Naive B cell (primary cell): ENCODE results near the gene GUF1. TPM values are rescaled to one million over a fixed set of nuclear protein-coding genes. Genes with fewer than 3 reads are reported as not detected.

Source experiments
- ATAC-seq, 2 donors: fragments of 150-1000 bp; cut with Tn5 transposase; 2 replicates each; pipeline ENCODE4 v1.10.0; 2021; ENCODE audit warnings: low read depth in 2 of 2, mild to moderate bottlenecking in 2 of 2, moderate library complexity in 2 of 2
- DNase-seq: peaks from one replicate; pipeline ENCODE4 v3.0.0; 2022
- H3K27ac Mint-ChIP-seq, 6 donors: one replicate each; pipeline ENCODE4 v1.8.0; 2020 to 2022; ENCODE audit warnings: mild to moderate bottlenecking in 6 of 6, mixed read lengths in 6 of 6, moderate library complexity in 5 of 6, inconsistent platforms in 2 of 6
- H3K27me3 Mint-ChIP-seq, 3 donors: one replicate each; pipeline ENCODE4 v1.8.0; 2021 to 2022; ENCODE audit warnings: mixed read lengths in 3 of 3, mild to moderate bottlenecking in 1 of 3
- H3K36me3 Mint-ChIP-seq, 2 donors: one replicate each; pipeline ENCODE4 v1.8.0; 2020 to 2022; ENCODE audit warnings: mixed read lengths in 2 of 2, inconsistent platforms in 1 of 2, mild to moderate bottlenecking in 1 of 2
- H3K4me1 Mint-ChIP-seq, 3 donors: one replicate each; pipeline ENCODE4 v1.8.0; 2020 to 2022; ENCODE audit warnings: mixed read lengths in 3 of 3, inconsistent platforms in 1 of 3, mild to moderate bottlenecking in 1 of 3, moderate library complexity in 1 of 3
- H3K4me3 Mint-ChIP-seq, 8 donors: one replicate each; pipeline ENCODE4 v1.8.0; 2020 to 2022; ENCODE audit warnings: mild to moderate bottlenecking in 8 of 8, mixed read lengths in 8 of 8, moderate library complexity in 8 of 8, inconsistent platforms in 2 of 8
- H3K9me3 Mint-ChIP-seq, 7 donors: one replicate each; pipeline ENCODE4 v1.8.0; 2020 to 2022; ENCODE audit warnings: mixed read lengths in 7 of 7, mild to moderate bottlenecking in 5 of 7, inconsistent platforms in 2 of 7, moderate library complexity in 1 of 7
- polyA plus RNA-seq, 6 donors: library from polyadenylated mRNA; unstranded; fragments of 300-500 nt; fragmentation: Illumina TruSeq; gene quantifications; one replicate each; pipeline ENCODE4 v1.2.3, GENCODE V29; 2021; ENCODE audit warnings: low read depth in 6 of 6

GUF1 gene
- polyA plus RNA-seq, result 10 to 100 TPM in 5 of 6 donors, 1 to 10 TPM in 1; 6.6 to 19.6 (median 14.4) TPM

- H3K27ac Mint-ChIP-seq, result peak within 1 kb of the TSS; percentile 97 to 100 (median 99)
- H3K4me1 Mint-ChIP-seq, result peaks cover 16 to 19% (median 16%) of the 10 kb centered on the region in 3 donors
- H3K4me3 Mint-ChIP-seq, result peak within 1 kb of the TSS; percentile 92 to 100 (median 98)
- no peaks in the 10 kb centered on the region for H3K9me3 Mint-ChIP-seq
- H3K36me3 Mint-ChIP-seq, result no peaks in the 10 kb centered on the region
- peak; percentile 89 to 90 for ATAC-seq
- DNase-seq, result peak; percentile 90
- no peaks in the 10 kb centered on the region for H3K27me3 Mint-ChIP-seq
Measured at GRCh38 chr4:44678094-44679041, at the start of gene GUF1. GUF1 (plus strand) TSS chr4:44678420; CDS start chr4:44678623, 203 bp downstream.

GRCh38 chr4:44629280-44629866 lies 48.8 kb upstream of the GUF1 start:
- H3K27me3 Mint-ChIP-seq, result no peaks in the 10 kb centered on the region
- no peak overlapping the region for H3K4me3 Mint-ChIP-seq
- peak overlapping the region in 2 of 6 donors; percentile 17 to 52 for H3K27ac Mint-ChIP-seq
- DNase-seq (peak; percentile 23), ATAC-seq (peak; percentile 81 to 85)
- no peaks in the 10 kb centered on the region for H3K36me3 Mint-ChIP-seq
- H3K4me1 Mint-ChIP-seq, result peaks cover 0 to 5% (median 0%) of the 10 kb centered on the region in 3 donors
- H3K9me3 Mint-ChIP-seq, result no peaks in the 10 kb centered on the region

GRCh38 chr4:44632089-44632488 lies 46.1 kb upstream of the GUF1 start:
- no peak overlapping the region for H3K27ac Mint-ChIP-seq
- H3K27me3 Mint-ChIP-seq, result peaks cover 0 to 12% (median 5%) of the 10 kb centered on the region in 3 donors
- H3K36me3 Mint-ChIP-seq, result no peaks in the 10 kb centered on the region
- ATAC-seq (no peak), DNase-seq (no peak)
- H3K4me3 Mint-ChIP-seq, result no peak overlapping the region
- peaks cover 0 to 5% (median 0%) of the 10 kb centered on the region in 3 donors for H3K4me1 Mint-ChIP-seq
- H3K9me3 Mint-ChIP-seq, result no peaks in the 10 kb centered on the region

- peaks cover 0 to 5% (median 0%) of the 10 kb centered on the region in 3 donors for H3K4me1 Mint-ChIP-seq
- no peak for ATAC-seq
- DNase-seq, result no peak
- H3K36me3 Mint-ChIP-seq, result no peaks in the 10 kb centered on the region
- H3K9me3 Mint-ChIP-seq, result no peaks in the 10 kb centered on the region
- no peak overlapping the region for H3K27ac Mint-ChIP-seq
- H3K4me3 Mint-ChIP-seq, result no peak overlapping the region
- H3K27me3 Mint-ChIP-seq, result peaks cover 0 to 12% (median 5%) of the 10 kb centered on the region in 3 donors
Measured at GRCh38 chr4:44632733-44633132, 45.5 kb upstream of the GUF1 start.

GRCh38 chr4:44638091-44638490 lies 40.1 kb upstream of the GUF1 start:
- no peak for DNase-seq
- peaks cover 5 to 7% of the 10 kb centered on the region in 2 donors for H3K36me3 Mint-ChIP-seq
- ATAC-seq, result no peak
- H3K4me1 Mint-ChIP-seq, result no peaks in the 10 kb centered on the region
- no peak overlapping the region for H3K4me3 Mint-ChIP-seq
- no peak overlapping the region for H3K27ac Mint-ChIP-seq
- H3K27me3 Mint-ChIP-seq, result peaks cover 0 to 18% (median 11%) of the 10 kb centered on the region in 3 donors
- H3K9me3 Mint-ChIP-seq, result peaks cover 5 to 8% (median 6%) of the 10 kb centered on the region in 7 donors

GRCh38 chr4:44646151-44646550 lies 32.1 kb upstream of the GUF1 start:
- ATAC-seq, result no peak
- DNase-seq, result no peak
- H3K36me3 Mint-ChIP-seq, result peaks cover 18 to 20% of the 10 kb centered on the region in 2 donors
- H3K27ac Mint-ChIP-seq, result no peak overlapping the region
- H3K27me3 Mint-ChIP-seq, result peaks cover 7 to 19% (median 10%) of the 10 kb centered on the region in 3 donors
- H3K4me1 Mint-ChIP-seq, result no peaks in the 10 kb centered on the region
- no peak overlapping the region for H3K4me3 Mint-ChIP-seq
- peaks cover 5 to 31% (median 23%) of the 10 kb centered on the region in 7 donors for H3K9me3 Mint-ChIP-seq

GRCh38 chr4:44651425-44651824 lies 26.8 kb upstream of the GUF1 start, which contains the start of gene YIPF7:
YIPF7 (minus strand) TSS chr4:44651625; CDS start chr4:44650100, 1,525 bp downstream.
- Mint-ChIP-seq H3K36me3 (no peaks in the 10 kb centered on the region), H3K4me3 (no peak within 1 kb of the TSS), H3K27ac (no peak within 1 kb of the TSS), H3K4me1 (no peaks in the 10 kb centered on the region), H3K27me3 (peaks cover 14 to 35% (median 19%) of the 10 kb centered on the region in 3 donors), H3K9me3 (no peaks in the 10 kb centered on the region)
- no peak for DNase-seq
- no peak for ATAC-seq

GRCh38 chr4:44652002-44652401 lies 26.2 kb upstream of the GUF1 start:
- Mint-ChIP-seq H3K4me1 (no peaks in the 10 kb centered on the region), H3K27ac (no peak overlapping the region), H3K4me3 (no peak overlapping the region), H3K9me3 (no peaks in the 10 kb centered on the region), H3K36me3 (no peaks in the 10 kb centered on the region), H3K27me3 (peaks cover 15 to 30% (median 16%) of the 10 kb centered on the region in 3 donors)
- ATAC-seq, result no peak
- no peak for DNase-seq

GRCh38 chr4:44660396-44660795 lies 17.8 kb upstream of the GUF1 start:
- Mint-ChIP-seq H3K27me3 (peaks cover 9 to 22% (median 10%) of the 10 kb centered on the region in 3 donors), H3K27ac (peak overlapping the region in 1 of 6 donors; percentile 45), H3K4me1 (no peaks in the 10 kb centered on the region), H3K4me3 (no peak overlapping the region), H3K36me3 (no peaks in the 10 kb centered on the region), H3K9me3 (no peaks in the 10 kb centered on the region)
- ATAC-seq, result no peak
- no peak for DNase-seq

- Mint-ChIP-seq H3K27me3 (peaks cover 10 to 22% (median 10%) of the 10 kb centered on the region in 3 donors), H3K27ac (peak overlapping the region in 1 of 6 donors; percentile 1), H3K4me1 (no peaks in the 10 kb centered on the region), H3K4me3 (no peak overlapping the region), H3K36me3 (no peaks in the 10 kb centered on the region), H3K9me3 (no peaks in the 10 kb centered on the region)
- DNase-seq, result no peak
- no peak for ATAC-seq
Measured at GRCh38 chr4:44661940-44662622, 16.1 kb upstream of the GUF1 start.

- Mint-ChIP-seq H3K4me1 (no peaks in the 10 kb centered on the region), H3K4me3 (no peak overlapping the region), H3K9me3 (no peaks in the 10 kb centered on the region), H3K36me3 (no peaks in the 10 kb centered on the region), H3K27ac (peak overlapping the region in 1 of 6 donors; percentile 2), H3K27me3 (peaks cover 7 to 27% (median 11%) of the 10 kb centered on the region in 3 donors)
- ATAC-seq (no peak), DNase-seq (no peak)
Measured at GRCh38 chr4:44662623-44663005, 15.6 kb upstream of the GUF1 start.

- Mint-ChIP-seq H3K27me3 (peaks cover 8 to 25% (median 10%) of the 10 kb centered on the region in 3 donors), H3K36me3 (no peaks in the 10 kb centered on the region), H3K27ac (no peak overlapping the region), H3K4me3 (no peak overlapping the region), H3K9me3 (no peaks in the 10 kb centered on the region), H3K4me1 (no peaks in the 10 kb centered on the region)
- no peak for DNase-seq
- no peak for ATAC-seq
Measured at GRCh38 chr4:44663539-44664263, 14.5 kb upstream of the GUF1 start.

- no peaks in the 10 kb centered on the region for H3K4me1 Mint-ChIP-seq
Measured at GRCh38 chr4:44668526-44668925, 9.7 kb upstream of the GUF1 start.

More at GRCh38 chr4:44668526-44668925, 9.7 kb upstream of the GUF1 start:
- DNase-seq (no peak), ATAC-seq (no peak)
- peaks cover 20 to 30% (median 26%) of the 10 kb centered on the region in 3 donors for H3K27me3 Mint-ChIP-seq
- H3K4me3 Mint-ChIP-seq, result no peak overlapping the region
- no peak overlapping the region for H3K27ac Mint-ChIP-seq
- no peaks in the 10 kb centered on the region for H3K9me3 Mint-ChIP-seq
- no peaks in the 10 kb centered on the region for H3K36me3 Mint-ChIP-seq
